ENCODE results near the gene FAM117B. TPM values are rescaled to one million over a fixed set of nuclear protein-coding genes. Genes with fewer than 3 reads are reported as not detected.

FAM117B gene
- total RNA-seq, 4 donors from 2014 or later: 0.26 to 14.0 (median 8.9) TPM

GRCh38 chr2:202627042-202627441 is 7.7 kb upstream of the FAM117B start:
- DNase-seq: no peak
- H3K27ac ChIP-seq: no peak overlapping the region
- H3K36me3 ChIP-seq: no peaks in the 10 kb centered on the region
- no peaks in the 10 kb centered on the region for H3K4me1 ChIP-seq
- TF ChIP-seq CTCF (IDR thresholded peaks at IDR 0.05) (no peak), POLR2A (IDR thresholded peaks at IDR 0.05) (no peak)
- H3K9me3 ChIP-seq: no peaks in the 10 kb centered on the region
- no peak overlapping the region for H3K4me3 ChIP-seq
- intact Hi-C loops (cut with DNase I; ENCODE audit: low total_unique reads): no loop called here
- no peaks in the 10 kb centered on the region for H3K27me3 ChIP-seq

DNA sequence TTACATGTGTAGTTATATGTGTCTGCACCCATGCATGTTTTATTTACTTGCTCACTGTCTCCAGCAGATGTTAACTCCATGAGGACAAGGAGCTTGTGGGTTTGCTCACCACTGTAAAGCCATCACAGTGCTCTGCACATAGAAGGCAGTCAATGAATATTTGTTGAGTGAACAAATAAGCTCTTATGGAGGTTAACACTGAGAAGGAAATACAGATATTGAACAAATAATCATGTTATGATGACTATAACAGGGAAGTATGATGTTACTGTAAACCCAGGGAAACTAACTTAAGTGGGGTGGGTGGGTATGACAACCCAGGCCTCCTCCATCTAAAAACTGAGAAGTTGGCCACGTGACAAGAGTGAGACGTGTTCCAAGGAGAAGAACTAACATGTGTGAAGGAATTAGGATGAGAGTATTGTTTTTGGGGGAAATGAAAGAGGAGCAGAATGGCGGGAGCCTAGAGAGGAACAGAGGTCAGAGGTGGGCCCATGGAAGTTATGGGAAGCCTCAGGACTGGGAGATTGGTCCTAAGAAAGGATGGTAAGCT is 6.0 kb upstream of the FAM117B start:
- no peaks in the 10 kb centered on the region for H3K4me1 ChIP-seq
- DNase-seq: no peak
- intact Hi-C loops (cut with DNase I; ENCODE audit: low total_unique reads): no loop called here

GRCh38 chr2:202632682-202633290 is 2.0 kb upstream of the FAM117B start:
- TF ChIP-seq CTCF (IDR thresholded peaks at IDR 0.05): no peak
- no peaks in the 10 kb centered on the region for H3K27me3 ChIP-seq
- peak; percentile 41 to 57 for DNase-seq
- no peaks in the 10 kb centered on the region for H3K9me3 ChIP-seq
- H3K4me1 ChIP-seq: no peaks in the 10 kb centered on the region
- H3K27ac ChIP-seq: peak overlapping the region in 1 of 2 donors; percentile 4
- no peak overlapping the region for H3K4me3 ChIP-seq
- intact Hi-C loops (cut with DNase I; ENCODE audit: low total_unique reads): no loop called here
- H3K36me3 ChIP-seq: no peaks in the 10 kb centered on the region

More for the DNA sequence above, 6.0 kb upstream of the FAM117B start:
- no peak overlapping the region for H3K4me3 ChIP-seq
- TF ChIP-seq POLR2A (IDR thresholded peaks at IDR 0.05) (no peak), CTCF (IDR thresholded peaks at IDR 0.05) (no peak)
- H3K27me3 ChIP-seq: no peaks in the 10 kb centered on the region
- H3K9me3 ChIP-seq: no peaks in the 10 kb centered on the region
- no peaks in the 10 kb centered on the region for H3K36me3 ChIP-seq
- H3K27ac ChIP-seq: no peak overlapping the region

DNA sequence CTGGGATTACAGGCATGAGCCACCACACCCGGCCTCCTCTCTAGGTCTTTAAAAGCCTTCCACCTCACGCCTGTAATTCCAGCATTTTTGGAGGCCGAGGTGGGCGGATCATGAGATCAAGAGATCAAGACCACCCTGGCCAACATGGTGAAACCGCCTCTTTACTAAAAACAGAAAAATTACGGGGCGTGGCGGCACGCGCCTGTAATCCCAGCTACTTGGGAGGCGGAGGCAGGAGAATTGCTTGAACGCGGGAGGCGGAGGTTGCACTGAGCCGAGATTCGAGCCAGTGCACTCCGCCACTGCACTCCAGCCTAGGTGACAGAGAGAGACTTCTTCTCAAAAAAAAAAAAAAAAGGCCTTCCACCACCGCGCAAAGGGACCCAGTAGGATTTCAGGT is 1.3 kb upstream of the FAM117B start:
- Histone ChIP-seq H3K4me3 (no peak overlapping the region), H3K27me3 (no peaks in the 10 kb centered on the region), H3K4me1 (no peaks in the 10 kb centered on the region), H3K27ac (peak overlapping the region in 1 of 2 donors; percentile 93), H3K9me3 (no peaks in the 10 kb centered on the region), H3K36me3 (no peaks in the 10 kb centered on the region)
- intact Hi-C loops (cut with DNase I; ENCODE audit: low total_unique reads): no loop called here
- no peak for DNase-seq
- no peak for TF ChIP-seq CTCF (IDR thresholded peaks at IDR 0.05)
- no peak for TF ChIP-seq POLR2A (IDR thresholded peaks at IDR 0.05)

DNA sequence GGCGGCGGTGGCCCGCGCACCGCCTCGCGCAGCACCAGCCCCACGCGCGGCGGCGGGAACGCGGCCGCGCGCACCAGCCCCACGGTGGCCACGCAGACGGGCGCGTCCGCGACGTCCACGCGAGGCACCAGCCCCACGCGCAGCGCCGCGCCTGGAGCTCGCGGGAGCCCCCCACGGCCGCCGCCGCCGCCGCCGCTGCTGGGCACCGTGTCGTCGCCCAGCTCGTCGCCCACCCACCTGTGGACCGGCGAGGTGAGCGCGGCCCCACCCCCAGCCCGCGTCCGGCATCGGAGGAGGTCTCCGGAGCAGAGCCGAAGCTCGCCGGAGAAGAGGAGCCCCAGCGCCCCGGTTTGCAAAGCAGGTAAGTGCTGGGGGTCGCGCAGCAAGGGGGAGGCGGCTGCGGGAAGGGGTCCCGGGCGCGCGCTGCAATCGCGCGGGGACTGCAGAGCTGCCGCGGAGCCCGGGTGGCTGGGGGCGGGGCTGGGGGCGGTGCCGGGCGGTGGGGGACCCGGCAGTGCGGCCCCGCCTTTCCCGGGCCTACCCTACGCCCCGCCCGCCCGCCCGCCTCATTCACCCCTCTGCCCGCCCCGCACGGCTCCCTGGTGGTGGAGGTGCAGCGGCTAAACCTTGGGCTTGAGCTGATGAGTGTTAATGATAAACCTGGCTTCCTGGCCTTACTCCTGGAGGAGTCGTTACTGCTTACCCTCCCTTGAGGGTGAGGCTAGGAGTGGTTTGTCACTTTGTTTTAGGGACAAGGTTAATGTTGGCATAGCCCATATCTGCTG is 851 bp downstream of the FAM117B start:
- peak; percentile 58 to 70 for DNase-seq
- peak in 1 of 4 experiments; percentile 1 for TF ChIP-seq CTCF (IDR thresholded peaks at IDR 0.05)
- TF ChIP-seq POLR2A (IDR thresholded peaks at IDR 0.05): no peak
- H3K27me3 ChIP-seq: no peaks in the 10 kb centered on the region
- peak overlapping the region; percentile 87 to 93 for H3K27ac ChIP-seq
- no peaks in the 10 kb centered on the region for H3K36me3 ChIP-seq
- peak overlapping the region; percentile 91 for H3K4me3 ChIP-seq
- H3K9me3 ChIP-seq: no peaks in the 10 kb centered on the region
- no peaks in the 10 kb centered on the region for H3K4me1 ChIP-seq
- intact Hi-C loops (cut with DNase I; ENCODE audit: low total_unique reads): no loop called here

All from uterus (tissue), 4 donors.